ENCODE data around the gene ANP32B.

GRCh38 chr9:98007251-98007928 is 24.2 kb downstream of the ANP32B start:
- TF ChIP-seq GATA3 (IDR thresholded peaks at IDR 0.05; ENCODE audit: low read depth, low read length): no peak
- TF ChIP-seq GATA2 (IDR thresholded peaks at IDR 0.05; ENCODE audit: low read depth, low read length): no peak
